Calu3 (cell line): Measurements from ENCODE around the gene ARHGAP45. TPM values are rescaled to one million over a fixed set of nuclear protein-coding genes. Genes with fewer than 3 reads are reported as not detected.
"Not testable (repeated sequence)": the region's sequence is repeated elsewhere in the genome, so short reads cannot be mapped to it uniquely, and the experiment has no call there.

Experiments
- BruUV-seq: library from RNA; stranded (reverse); fragments of 400-500 nt; replicated peaks from 2 replicates; lab custom pipeline; 2021; lab: Mats Ljungman, UMichigan
- CTCF ChIA-PET: fragments of 300-600 bp; sonication (Branson Sonifier 250); formaldehyde crosslinking; loops from one replicate; lab custom pipeline; 2022; ENCODE audit warnings: antibody characterized with exemption; lab: Charles Lee
- DNase-seq: peaks from one replicate; pipeline ENCODE4 v3.0.0; 2022
- H3K27ac Mint-ChIP-seq: one replicate; pipeline ENCODE4 v1.8.0; 2022; ENCODE audit warnings: mixed read lengths; ENCODE audit not compliant: unreplicated experiment
- H3K27me3 Mint-ChIP-seq: one replicate; pipeline ENCODE4 v1.8.0; 2022; ENCODE audit warnings: mixed read lengths; ENCODE audit not compliant: unreplicated experiment
- H3K36me3 Mint-ChIP-seq: one replicate; pipeline ENCODE4 v1.8.0; 2022; ENCODE audit warnings: mild to moderate bottlenecking, moderate library complexity, mixed read lengths; ENCODE audit not compliant: insufficient read depth, unreplicated experiment
- H3K4me1 Mint-ChIP-seq: one replicate; pipeline ENCODE4 v1.8.0; 2022; ENCODE audit warnings: mild to moderate bottlenecking, low read depth, mixed read lengths; ENCODE audit not compliant: unreplicated experiment
- H3K4me3 Mint-ChIP-seq: one replicate; pipeline ENCODE4 v1.8.0; 2022; ENCODE audit warnings: mild to moderate bottlenecking, low read depth, moderate library complexity, mixed read lengths; ENCODE audit not compliant: unreplicated experiment
- H3K9me3 Mint-ChIP-seq: one replicate; pipeline ENCODE4 v1.8.0; 2022; ENCODE audit warnings: low read depth, mixed read lengths; ENCODE audit not compliant: unreplicated experiment
- intact Hi-C: fragments of 100-400 bp; cut with micrococcal nuclease; formaldehyde crosslinking; loops from one replicate; pipeline ENCODE4 v1.10.0; 2022; ENCODE audit not compliant: unreplicated experiment
- total RNA-seq: library from RNA; stranded (reverse); gene quantifications from 2 replicates; pipeline ENCODE4 v1.2.3, GENCODE V29; 2022
- TF ChIP-seq, protein P1 (sequence below): fragments of 200-600 bp; IDR thresholded peaks from one replicate; pipeline ENCODE4 v1.8.0; 2022; ENCODE audit warnings: antibody characterized with exemption; ENCODE audit not compliant: unreplicated experiment

The ARHGAP45 gene
- total RNA-seq, 1 experiment from 2014 or later = 10.4 TPM

DNA sequence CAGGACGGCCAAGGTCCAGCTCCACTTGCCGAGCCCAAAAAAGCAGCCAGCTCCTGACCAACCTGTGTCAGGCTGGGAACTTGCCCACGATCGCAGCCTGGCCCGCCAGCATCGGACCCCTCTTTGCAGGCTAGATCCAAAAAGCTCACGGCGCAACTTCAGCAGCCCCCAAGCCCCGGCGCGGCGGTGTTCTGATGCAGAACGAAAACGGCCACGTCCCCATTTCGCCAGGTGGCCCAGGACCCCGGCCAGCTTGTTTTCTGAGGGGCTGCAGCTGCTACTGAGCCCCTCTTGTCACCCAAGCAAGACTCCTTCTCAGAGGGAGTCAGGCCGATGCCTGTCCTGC, 47.4 kb upstream of the ARHGAP45 start:
- H3K9me3 Mint-ChIP-seq = no peaks in the 10 kb centered on the region
- H3K27me3 Mint-ChIP-seq = no peaks in the 10 kb centered on the region
- peaks cover 20% of the 10 kb centered on the region for H3K4me1 Mint-ChIP-seq
- no TSS peak for BruUV-seq
- TF ChIP-seq, protein P1, sequence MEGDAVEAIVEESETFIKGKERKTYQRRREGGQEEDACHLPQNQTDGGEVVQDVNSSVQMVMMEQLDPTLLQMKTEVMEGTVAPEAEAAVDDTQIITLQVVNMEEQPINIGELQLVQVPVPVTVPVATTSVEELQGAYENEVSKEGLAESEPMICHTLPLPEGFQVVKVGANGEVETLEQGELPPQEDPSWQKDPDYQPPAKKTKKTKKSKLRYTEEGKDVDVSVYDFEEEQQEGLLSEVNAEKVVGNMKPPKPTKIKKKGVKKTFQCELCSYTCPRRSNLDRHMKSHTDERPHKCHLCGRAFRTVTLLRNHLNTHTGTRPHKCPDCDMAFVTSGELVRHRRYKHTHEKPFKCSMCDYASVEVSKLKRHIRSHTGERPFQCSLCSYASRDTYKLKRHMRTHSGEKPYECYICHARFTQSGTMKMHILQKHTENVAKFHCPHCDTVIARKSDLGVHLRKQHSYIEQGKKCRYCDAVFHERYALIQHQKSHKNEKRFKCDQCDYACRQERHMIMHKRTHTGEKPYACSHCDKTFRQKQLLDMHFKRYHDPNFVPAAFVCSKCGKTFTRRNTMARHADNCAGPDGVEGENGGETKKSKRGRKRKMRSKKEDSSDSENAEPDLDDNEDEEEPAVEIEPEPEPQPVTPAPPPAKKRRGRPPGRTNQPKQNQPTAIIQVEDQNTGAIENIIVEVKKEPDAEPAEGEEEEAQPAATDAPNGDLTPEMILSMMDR = no peak
- peak overlapping the region; percentile 87 for H3K4me3 Mint-ChIP-seq
- no peak for DNase-seq
- CTCF ChIA-PET = no interaction called here
- H3K27ac Mint-ChIP-seq = peak overlapping the region; percentile 82
- intact Hi-C loops = no loop called here
- peaks cover 56% of the 10 kb centered on the region for H3K36me3 Mint-ChIP-seq

DNA sequence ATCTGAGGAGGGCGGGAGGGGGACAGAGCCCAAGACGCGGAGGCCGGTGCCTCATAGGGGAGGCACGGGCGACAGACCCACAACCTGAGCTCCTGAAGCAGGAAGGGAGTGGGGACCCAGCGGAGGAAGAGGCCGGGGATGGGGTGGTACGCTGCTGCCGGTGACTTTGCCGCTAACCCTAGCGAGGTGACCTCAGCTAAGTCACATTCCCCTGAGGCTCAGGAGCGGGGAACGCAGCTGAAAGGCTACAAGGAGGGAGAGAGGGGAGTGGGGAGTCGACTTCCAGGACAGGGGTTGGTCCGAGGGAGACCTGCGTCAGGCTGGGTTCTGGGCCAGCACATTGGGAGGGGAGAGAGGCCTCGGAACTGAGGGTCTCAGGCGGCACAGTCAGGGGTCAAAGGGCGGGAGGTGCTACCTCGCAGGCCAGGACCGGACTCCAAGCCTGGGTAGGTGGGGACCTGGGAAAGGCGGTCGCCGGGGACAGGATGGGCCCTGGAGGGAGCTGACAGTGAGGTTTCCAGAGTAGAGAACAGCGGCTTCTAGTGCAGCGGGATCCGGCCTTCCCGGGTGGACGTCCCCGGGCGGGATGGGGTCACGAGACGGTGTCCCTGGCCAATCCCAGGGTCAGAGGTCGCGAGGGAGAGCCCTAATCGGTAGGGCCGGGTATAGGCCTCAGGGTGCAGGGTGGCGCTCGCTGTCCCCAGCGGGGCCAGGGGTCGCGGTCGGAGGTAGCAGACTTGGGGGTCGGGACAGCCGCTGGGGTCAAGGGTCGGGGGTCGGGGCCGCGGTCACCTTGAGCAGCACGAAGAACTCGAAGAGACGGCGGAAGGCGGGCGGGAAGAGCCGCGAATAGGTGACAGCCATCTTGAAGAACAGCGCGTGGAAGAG, 46.7 kb upstream of the ARHGAP45 start:
- BruUV-seq = TSS peak; percentile 62
- intact Hi-C loops = no loop called here
- Mint-ChIP-seq H3K36me3 (peaks cover 56% of the 10 kb centered on the region), H3K9me3 (no peaks in the 10 kb centered on the region), H3K4me3 (peak overlapping the region; percentile 87), H3K27ac (peak overlapping the region; percentile 82), H3K27me3 (no peaks in the 10 kb centered on the region), H3K4me1 (peaks cover 20% of the 10 kb centered on the region)
- CTCF ChIA-PET = no interaction called here
- no peak for DNase-seq
- TF ChIP-seq, protein P1 = no peak

DNA sequence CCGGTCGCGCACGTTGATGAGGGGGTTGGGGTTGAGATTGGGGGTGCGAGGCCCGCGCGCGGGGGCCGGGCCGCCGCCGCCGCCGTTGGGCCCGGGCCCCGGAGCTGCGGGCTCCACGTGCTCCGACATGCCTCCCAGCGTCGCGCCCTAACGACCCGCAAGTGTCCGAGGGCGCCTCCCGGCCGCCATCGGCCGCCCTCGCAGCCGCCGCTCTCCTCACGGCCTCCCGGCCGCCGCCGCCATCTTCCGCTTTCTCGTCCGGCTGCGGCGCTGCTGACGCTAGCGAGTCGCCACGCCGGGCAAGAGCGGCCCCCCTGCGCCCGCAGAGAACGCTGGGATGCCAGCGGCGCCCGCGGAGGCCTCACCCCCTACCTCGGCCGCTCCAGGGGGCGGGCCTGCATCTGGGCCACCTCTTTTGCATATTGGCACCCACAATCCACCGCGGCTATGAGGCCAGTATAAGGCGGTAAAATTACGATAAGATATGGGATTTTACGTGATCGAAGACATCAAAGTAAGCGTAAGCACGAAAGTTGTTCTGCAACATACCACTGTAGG, 46.0 kb upstream of the ARHGAP45 start, which contains the start of gene TMEM259:
TMEM259 (minus strand) TSS at position 256 of the 558 bp plus-strand sequence; CDS start at position 129, 127 bp downstream.
- peaks cover 20% of the 10 kb centered on the region for H3K4me1 Mint-ChIP-seq
- intact Hi-C loops = no loop called here

DNA sequence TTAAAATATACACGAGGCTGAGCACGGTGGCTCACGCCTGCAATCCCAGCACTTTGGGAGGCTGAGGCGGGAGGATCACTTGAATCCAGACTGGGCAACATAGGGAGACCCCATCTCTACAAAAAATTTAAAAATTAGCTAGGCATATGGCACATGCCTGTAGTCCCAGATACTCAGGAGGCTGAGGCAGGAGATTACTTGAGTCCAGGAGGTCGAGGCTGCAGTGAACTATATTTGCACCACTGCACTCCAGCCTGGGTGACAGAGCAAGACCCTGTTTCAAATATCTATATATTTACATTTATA, 43.1 kb upstream of the ARHGAP45 start:
- H3K4me1 Mint-ChIP-seq, H3K4me3 Mint-ChIP-seq, DNase-seq, H3K27me3 Mint-ChIP-seq, H3K27ac Mint-ChIP-seq, BruUV-seq, H3K9me3 Mint-ChIP-seq, intact Hi-C loops: not testable (repeated sequence)
- H3K36me3 Mint-ChIP-seq = peaks cover 48% of the 10 kb centered on the region
- CTCF ChIA-PET = interaction anchor here (0.5 kb wide), 1 partner anchor 20 kb away, joined by 3 read pairs; no protein-coding TSS in a partner anchor

More for the DNA sequence above, 46.0 kb upstream of the ARHGAP45 start, which contains the start of gene TMEM259:
- Mint-ChIP-seq H3K4me3 (peak within 1 kb of the TSS; percentile 87), H3K36me3 (peaks cover 53% of the 10 kb centered on the region), H3K9me3 (no peaks in the 10 kb centered on the region), H3K27me3 (no peaks in the 10 kb centered on the region), H3K27ac (peak within 1 kb of the TSS; percentile 96)
- CTCF ChIA-PET = interaction anchor here (0.6 kb wide), 1 partner anchor 154 kb away, joined by 5 read pairs; no protein-coding TSS in a partner anchor
- no TSS peak for BruUV-seq
- DNase-seq = peak; percentile 96
- TF ChIP-seq, protein P1 = no peak

DNA sequence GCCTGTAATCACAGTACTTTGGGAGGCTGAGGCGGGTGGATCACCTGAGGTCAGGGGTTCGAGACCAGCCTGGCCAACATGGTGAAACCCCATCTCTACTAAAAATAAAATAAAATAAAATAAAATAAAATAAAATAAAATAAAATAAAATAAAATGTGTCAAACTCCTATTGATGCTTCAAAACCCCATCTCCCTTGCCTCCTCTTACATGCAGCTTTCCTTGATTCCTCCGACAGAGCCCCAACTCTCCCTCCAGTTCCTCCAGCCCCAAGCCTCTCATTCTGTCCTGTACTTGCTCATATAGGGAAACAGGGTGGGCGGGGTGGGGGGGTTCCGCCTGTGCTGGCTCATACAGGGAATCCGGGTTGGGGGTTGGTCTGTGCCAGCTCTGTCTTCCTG, 41.9 kb upstream of the ARHGAP45 start:
- H3K27ac Mint-ChIP-seq = not testable (repeated sequence)

More for the DNA sequence above, 41.9 kb upstream of the ARHGAP45 start:
- H3K4me1 Mint-ChIP-seq, H3K27me3 Mint-ChIP-seq, CTCF ChIA-PET, H3K4me3 Mint-ChIP-seq, H3K9me3 Mint-ChIP-seq, BruUV-seq, DNase-seq, intact Hi-C loops: not testable (repeated sequence)
- peaks cover 42% of the 10 kb centered on the region for H3K36me3 Mint-ChIP-seq
